Urothelium cell line (cell line): ENCODE results near the gene TPRG1.

Experiments used
- DNase-seq: peaks from one replicate; pipeline ENCODE4 v3.0.0; 2011; ENCODE audit warnings: low spot score, mixed read lengths
- FAIRE-seq: peaks from 2 replicates; lab custom pipeline; 2011; peaks lifted over from hg19 to GRCh38; lab: Jason Lieb, UNC

The TPRG1 gene

DNA sequence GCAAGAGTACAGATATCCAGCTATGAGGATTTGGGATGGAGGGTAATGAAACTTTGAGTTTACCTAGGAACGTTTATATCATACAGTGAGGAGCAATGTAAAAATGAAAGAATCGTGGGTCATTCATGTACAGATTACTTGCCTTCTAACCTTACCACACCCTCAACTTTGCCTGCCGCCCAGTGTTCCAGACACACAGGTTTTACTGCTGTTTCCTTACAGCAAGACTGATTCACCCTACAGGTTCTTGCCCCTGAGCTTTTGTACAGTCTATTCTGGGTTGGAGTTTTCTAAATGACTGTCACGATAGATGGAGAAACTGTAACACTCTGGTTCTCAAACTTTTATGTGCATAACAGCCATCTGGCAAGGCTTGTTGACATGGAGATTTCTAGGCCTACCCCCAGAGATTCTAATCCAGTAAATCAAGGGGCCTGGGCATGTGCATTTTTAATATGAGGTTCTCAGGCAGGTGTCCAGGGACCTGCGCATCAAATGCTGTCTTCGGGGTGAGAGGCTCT, 6.6 kb upstream of the TPRG1 start:
- DNase-seq, result no peak
- FAIRE-seq, result no peak

DNA sequence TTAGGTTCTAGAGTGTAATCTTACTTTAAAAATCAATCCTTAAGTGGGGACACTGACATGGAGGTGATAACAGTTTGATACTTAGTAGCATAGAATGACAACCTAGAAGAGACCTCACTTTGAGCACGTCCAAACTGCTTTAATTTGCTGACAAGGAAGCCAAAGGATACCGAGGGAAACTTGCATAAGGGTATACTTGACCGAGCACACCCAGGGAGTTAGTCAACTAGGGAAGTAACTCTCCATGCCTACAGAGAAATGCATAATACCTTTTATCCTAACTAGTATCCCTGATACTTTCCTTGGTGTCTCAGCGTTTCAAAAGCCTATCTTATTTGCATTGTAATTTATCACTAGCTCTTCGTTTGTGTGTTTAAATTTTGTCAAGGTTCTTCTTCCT, 5.5 kb upstream of the TPRG1 start:
- FAIRE-seq (no peak), DNase-seq (no peak)

DNA sequence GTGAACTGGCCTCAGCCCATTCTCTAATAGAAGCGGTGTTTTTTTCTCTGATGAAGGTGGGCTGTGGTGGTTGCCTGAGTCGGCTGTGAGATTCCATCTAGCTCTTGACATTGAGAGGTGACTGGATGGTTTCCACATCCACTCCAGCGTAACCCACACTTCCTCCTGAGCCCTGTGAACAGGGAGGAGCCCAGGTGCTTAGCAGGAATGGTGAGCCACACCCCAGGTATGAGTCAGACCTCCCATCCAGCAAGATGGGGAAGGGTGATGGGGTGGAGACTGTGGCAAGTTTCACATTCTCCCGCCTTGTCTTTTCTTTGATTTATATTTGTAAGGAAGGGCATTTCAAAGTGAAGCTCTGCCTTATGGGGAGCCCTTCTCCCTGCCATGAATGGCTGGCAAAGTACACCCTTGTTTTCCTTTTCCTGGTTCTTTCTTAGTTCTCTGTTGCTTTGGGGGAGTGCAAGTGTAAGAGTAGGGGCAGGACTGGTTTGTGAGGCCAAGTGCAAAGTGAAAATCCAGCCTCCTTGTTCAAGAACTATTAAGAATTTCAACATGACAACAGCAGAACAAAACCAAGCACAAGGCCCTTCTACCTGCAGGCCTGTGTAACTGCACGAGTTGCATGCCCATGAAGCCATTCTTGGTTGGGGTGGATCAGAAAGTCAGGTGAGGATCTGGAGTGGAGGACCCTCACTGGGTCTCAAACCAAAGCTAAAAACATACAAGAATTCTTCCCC, 4.6 kb upstream of the TPRG1 start:
- DNase-seq (peak; percentile 46), FAIRE-seq (no peak)

- FAIRE-seq (no peak), DNase-seq (no peak)
Measured at GRCh38 chr3:189168711-189169110, 3.1 kb upstream of the TPRG1 start.

DNA sequence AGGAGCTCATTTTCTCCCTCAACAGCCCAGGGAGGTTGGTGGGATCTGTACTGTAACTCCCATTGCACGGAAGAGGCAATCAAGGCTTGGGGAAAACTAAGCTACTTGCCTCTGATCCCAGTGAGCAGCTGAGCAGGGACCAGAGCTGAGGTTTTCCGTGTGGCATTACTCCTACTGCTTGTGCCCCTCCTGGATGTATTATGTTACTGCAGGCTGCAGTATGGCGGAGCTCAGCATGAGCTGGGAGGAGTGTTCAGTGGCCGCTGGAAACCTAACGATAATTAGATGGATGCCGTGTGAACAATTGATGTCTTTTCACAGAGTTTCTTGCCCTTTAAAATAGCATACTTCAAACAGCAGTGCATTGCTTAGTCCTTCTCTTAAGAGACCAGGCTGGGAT, 2.0 kb upstream of the TPRG1 start:
- no peak for FAIRE-seq
- DNase-seq, result no peak

DNA sequence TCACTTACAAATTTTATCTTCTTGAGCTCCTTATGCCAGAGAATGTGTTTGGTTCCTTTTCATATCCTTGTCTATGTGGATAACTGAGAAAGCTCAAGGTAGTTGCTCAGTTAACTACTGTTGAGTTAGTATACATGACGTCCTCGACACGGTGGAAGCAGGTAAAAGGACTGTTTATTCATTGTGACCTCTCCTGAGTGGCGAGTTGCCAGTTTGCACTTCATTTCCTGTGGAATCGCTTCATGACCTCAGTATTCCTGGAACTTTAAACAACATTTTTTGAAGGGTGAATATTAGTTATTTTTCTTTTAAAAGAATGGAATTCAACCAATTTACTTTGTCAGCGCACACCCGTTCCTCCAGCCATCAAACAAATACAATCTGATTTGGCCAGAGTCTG, 1.2 kb upstream of the TPRG1 start:
- DNase-seq (no peak), FAIRE-seq (no peak)

DNA sequence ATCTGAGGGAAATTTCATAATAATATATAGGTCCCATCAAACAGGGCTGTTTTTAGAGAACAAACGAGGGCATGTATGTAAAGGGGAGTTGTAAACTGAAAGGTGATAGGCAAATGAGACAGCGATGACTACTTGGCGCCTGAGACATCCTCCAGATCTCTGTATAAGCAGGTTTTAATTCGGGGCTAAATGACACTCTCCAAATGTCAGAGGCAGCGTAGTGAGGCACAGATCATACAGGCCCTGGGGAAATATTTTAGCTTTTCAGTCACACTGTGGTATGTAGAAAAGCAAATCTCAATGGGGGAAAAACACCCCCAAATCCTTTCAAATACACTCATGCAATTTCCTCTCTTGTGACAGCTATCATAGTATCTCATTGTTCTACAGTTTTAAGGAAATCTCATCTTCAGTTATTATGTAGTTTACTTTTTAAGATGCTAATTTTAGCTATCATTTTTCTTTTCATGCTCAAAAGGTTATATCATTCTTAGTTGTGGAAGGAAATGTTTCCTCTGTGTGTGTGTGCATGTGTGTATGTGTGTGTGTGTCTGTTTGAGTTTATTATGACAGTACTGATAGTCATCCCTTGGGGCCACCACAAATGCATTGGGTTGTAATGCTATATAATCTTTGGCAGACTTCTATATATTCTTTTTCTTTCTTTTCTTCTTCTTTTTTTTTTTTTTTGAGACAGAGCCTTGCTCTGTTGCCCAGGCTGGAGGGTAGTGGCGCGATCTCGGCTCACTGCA, 1.1 kb downstream of the TPRG1 start:
- no peak for DNase-seq
- FAIRE-seq, result peak; percentile 59

DNA sequence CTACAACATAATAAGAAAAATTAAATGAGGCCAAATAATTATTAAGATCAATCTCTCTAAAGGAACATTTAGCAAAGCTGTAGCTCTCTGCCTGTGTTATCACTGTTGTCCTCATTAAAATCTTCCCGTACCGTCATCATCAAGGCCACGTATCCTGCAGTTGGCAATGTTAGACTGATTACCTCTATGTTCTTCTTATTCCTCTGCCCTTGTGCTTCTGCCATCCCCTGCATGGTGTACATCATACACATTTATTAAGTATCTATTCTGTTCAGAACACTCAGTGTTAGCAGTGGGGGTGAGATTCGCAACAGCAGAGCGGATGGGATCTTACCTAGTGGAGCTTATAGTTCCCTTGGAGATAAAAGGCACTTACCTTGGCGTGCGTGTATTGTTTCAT, 12.8 kb downstream of the TPRG1 start:
- DNase-seq, result no peak
- FAIRE-seq, result no peak

DNA sequence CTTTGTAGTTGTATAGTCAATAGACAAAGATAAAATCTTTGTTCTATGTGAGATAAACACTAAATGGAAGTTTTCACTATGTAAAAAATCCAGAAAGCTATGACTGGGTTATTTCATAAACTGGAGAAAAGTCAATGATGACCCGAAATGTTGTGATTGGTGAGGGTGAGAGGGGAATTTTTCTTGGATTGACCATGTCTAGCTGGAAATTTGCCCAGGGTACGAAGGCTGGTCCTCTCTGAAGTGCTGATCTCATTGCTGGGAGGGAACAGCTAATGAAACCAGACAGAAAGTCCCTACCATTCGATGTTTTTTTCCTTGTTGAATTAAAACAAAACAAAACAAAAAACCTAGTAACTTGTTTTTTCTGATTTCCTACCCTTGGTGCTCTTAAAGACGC, 14.3 kb downstream of the TPRG1 start:
- no peak for DNase-seq
- FAIRE-seq, result no peak

DNA sequence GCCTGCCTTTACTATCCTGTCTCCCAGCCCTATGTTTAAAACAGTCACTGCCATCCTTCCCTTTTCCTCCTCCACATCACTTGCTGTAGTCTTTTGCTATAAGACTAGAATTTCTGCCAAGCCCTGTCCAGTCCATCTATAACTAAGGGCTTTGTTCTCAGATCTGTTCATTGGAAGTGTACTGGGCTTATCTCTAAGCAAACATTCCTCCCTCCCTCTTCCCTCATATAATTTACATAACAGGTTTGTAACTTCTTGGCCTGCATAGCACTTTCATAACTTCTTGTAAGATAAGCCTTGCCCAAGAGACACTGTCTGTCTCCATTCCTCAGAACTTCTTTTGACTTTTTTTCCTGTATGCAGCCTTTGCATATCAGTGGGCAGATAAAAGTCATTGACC, 16.7 kb downstream of the TPRG1 start:
- no peak for FAIRE-seq

GRCh38 chr3:189192725-189193124, 21.0 kb downstream of the TPRG1 start:
- no peak for DNase-seq
- no peak for FAIRE-seq

More for the DNA sequence above, 16.7 kb downstream of the TPRG1 start:
- DNase-seq, result no peak

DNA sequence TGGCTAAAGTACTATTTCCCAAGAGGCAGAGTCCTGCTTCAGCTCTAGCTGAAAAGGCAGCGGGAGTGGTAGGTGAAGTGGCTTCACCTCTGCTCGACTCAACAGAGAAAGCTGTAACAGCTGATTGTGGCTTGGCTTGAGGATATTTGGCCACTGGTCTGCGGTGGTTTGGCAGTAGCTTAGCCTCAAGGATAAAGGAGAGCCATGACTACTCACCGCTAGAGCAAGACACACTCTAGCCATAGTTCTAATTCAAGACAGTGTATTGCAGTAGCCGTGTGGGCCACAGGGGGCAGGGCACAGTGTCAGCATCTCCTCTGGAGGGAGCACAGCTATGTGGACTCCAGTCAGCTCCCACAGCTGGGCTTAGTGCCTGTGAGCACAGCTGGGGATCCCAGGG, 23.5 kb downstream of the TPRG1 start:
- DNase-seq, result no peak
- FAIRE-seq, result no peak

DNA sequence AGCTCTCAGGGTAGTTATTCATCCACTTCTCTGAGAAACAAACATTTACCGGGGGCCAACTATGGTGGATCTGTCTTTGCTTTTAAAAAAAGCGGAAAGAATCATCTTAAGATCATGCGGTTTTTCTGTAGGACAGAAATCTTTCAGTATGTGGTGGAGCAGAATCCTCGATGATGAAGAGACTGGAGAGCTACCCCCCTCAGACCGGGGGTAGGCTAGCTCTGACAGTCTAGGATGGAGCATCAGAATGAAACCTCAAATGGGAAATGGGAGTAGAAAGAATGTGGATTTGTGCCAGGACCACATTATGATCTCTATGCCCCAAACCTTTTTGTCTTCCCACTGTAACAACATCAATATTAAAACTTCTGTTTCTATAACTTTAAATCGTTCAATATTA, 30.3 kb downstream of the TPRG1 start:
- DNase-seq, result no peak
- no peak for FAIRE-seq

- FAIRE-seq (no peak), DNase-seq (no peak)
Measured at GRCh38 chr3:189202583-189202982, 30.8 kb downstream of the TPRG1 start.

- DNase-seq, result no peak
- FAIRE-seq, result no peak
Measured at GRCh38 chr3:189204167-189204866, 32.5 kb downstream of the TPRG1 start.

- DNase-seq (no peak), FAIRE-seq (peak; percentile 9)
Measured at GRCh38 chr3:189204937-189205336, 33.2 kb downstream of the TPRG1 start.

DNA sequence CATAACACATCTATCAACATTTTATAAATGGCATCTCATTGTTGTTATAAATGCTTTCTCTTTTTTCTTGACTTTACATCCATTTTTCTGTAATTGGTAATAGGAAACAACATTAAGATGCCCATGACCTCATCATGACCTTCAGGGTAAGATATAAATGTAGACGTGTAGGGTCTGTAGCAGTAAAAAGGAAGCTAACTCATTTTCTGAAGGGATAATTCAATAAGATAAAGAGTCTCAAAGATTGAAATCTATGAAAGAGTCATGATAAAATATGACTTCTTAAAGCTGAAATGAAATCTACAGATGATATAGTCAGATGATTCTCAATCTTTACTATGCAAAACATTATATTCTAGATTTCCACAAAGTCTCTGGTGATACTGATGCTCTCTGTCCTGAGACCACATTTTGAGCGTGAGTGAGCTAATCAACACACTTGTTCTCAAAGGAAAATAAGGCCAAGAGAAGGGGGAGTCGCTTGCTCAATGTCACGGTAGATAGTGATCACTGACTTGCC, 38.5 kb downstream of the TPRG1 start:
- no peak for FAIRE-seq

DNA sequence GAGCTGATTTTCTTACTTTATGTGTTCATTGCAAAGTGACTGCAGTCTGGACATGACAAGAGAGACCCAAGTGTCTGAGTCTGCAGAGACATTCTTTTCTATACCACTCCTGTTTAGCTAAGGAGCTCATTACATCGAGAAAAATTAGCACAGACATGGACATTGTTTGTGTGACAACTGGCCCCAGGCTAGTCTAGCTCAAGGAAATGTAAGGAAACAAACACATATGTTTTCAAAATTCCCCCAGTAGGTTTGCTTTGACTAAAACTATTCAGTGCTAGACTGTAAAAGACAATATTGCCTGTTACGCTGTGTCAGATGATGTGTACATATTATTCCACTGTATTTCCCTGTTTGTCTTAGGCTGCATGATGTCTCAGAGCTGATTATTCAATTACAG, 40.9 kb downstream of the TPRG1 start:
- DNase-seq (no peak), FAIRE-seq (no peak)

More for the DNA sequence above, 38.5 kb downstream of the TPRG1 start:
- DNase-seq, result no peak

GRCh38 chr3:189214651-189215050, 42.9 kb downstream of the TPRG1 start:
- FAIRE-seq (no peak), DNase-seq (no peak)

DNA sequence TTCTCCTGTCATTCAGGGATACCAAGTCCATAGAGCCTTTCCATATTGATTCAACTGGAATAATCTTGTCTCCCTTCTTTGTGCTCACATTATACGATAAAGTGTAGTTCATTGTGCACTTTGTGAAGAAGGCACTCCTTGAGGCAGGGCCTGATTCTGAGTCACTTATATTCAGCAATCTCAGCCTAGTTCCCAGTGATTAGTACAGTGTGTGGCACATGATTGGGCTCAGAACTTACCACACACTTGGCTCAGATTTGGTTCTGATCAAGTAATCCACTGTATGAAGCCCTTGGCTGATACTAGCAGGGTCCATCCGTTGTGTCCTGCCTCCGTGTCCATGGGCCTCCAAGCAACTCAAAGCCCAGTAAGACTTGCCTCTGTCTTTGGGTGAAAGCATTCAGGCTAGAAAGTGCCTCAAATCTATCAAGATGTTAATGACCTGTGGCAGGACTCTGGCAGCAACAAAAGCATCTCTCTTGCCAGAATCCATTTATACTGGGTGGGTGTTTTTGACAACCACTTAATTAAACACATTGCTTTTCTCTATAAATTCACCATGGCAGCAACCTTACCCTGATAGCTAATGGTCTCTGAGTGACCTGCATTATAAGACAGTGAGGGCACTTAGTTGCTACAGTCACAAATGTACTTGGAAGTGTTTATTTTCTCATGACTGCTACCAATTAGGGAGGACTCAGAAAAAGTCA, 51.3 kb downstream of the TPRG1 start:
- DNase-seq, result no peak
- FAIRE-seq, result no peak

DNA sequence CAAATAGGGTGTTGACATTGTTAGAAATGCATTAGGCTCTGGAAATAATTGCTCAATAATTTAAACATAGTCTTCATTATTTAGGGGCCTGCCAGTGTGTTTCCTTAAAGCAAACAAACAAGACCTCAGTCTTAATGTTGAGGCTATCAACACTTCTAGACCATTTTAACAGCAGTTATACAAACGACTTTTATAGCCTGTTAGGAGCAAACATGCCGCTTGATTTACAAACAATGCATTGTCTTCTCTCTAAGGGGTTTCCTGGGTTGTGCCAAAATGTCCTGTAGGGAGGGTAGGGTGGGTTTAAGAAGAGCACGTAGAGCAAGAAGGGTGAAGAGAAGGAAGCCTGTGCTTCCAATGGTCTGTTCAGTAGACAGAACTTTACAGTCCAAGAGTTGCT, 53.7 kb downstream of the TPRG1 start:
- DNase-seq (no peak), FAIRE-seq (no peak)
